HL-60 (cell line): Measurements from ENCODE around the gene NAPSA.

ENCODE experiments used
- DNase-seq, 2 experiments: peaks; one replicate each; pipeline ENCODE4 v3.0.0-alpha.2; 2010 to 2020; ENCODE audit warnings: low read depth in 1 of 2, low spot score in 1 of 2
- H3K27ac ChIP-seq: fragments of 250-450 bp; sonication (Bioruptor Pico); replicated peaks from 2 replicates; pipeline ENCODE4 v1.5.1; 2020; ENCODE audit warnings: mild to moderate bottlenecking, moderate library complexity
- H3K27me3 ChIP-seq: fragments of 250-450 bp; sonication (Bioruptor Pico); 2 replicates; pipeline ENCODE4 v1.5.1; 2021; ENCODE audit warnings: mild to moderate bottlenecking, moderate library complexity; ENCODE audit not compliant: insufficient read depth, poor library complexity, severe bottlenecking
- H3K4me3 ChIP-seq: replicated peaks from 2 replicates; pipeline ENCODE4 v1.5.1; 2011; ENCODE audit warnings: mild to moderate bottlenecking, control low read depth, low read length; ENCODE audit not compliant: insufficient read depth
- CTCF ChIP-seq: IDR thresholded peaks from one replicate; pipeline ENCODE4 v1.5.1; 2011; ENCODE audit warnings: low read length, control low read depth, inconsistent platforms; ENCODE audit not compliant: insufficient read depth
- GABPA ChIP-seq: IDR thresholded peaks from 2 replicates; pipeline ENCODE4 v1.6.1; 2012; ENCODE audit warnings: low read depth
- POLR2AphosphoS5 ChIP-seq: IDR thresholded peaks from 2 replicates; pipeline ENCODE4 v1.6.1; 2012; ENCODE audit warnings: low read depth
- REST ChIP-seq: IDR thresholded peaks from 2 replicates; pipeline ENCODE4 v1.6.1; 2012; ENCODE audit warnings: low read depth; ENCODE audit not compliant: insufficient replicate concordance
- SPI1 ChIP-seq: IDR thresholded peaks from 2 replicates; pipeline ENCODE4 v1.6.1; 2012; ENCODE audit warnings: low read depth, mild to moderate bottlenecking, borderline replicate concordance

The NAPSA gene

GRCh38 chr19:50322234-50322633 lies 43.2 kb downstream of the NAPSA start:
- no peak overlapping the region for H3K4me3 ChIP-seq
- DNase-seq = no peak
- TF ChIP-seq POLR2AphosphoS5 = no peak
- no peak for TF ChIP-seq GABPA
- no peak for TF ChIP-seq CTCF
- no peak for TF ChIP-seq REST
- TF ChIP-seq SPI1 = no peak
- peaks cover 16% of the 10 kb centered on the region for H3K27me3 ChIP-seq
- H3K27ac ChIP-seq = no peak overlapping the region

- TF ChIP-seq SPI1 (no peak), POLR2AphosphoS5 (no peak), GABPA (no peak)
Observed at GRCh38 chr19:50321831-50322230, 43.6 kb downstream of the NAPSA start.

GRCh38 chr19:50320596-50320995 lies 44.8 kb downstream of the NAPSA start:
- H3K27ac ChIP-seq = no peak overlapping the region
- DNase-seq = no peak
- TF ChIP-seq GABPA (no peak), CTCF (no peak), POLR2AphosphoS5 (no peak), REST (no peak), SPI1 (no peak)
- no peak overlapping the region for H3K4me3 ChIP-seq
- H3K27me3 ChIP-seq = peaks cover 2% of the 10 kb centered on the region

More at GRCh38 chr19:50321831-50322230, 43.6 kb downstream of the NAPSA start:
- no peak for DNase-seq
- Histone ChIP-seq H3K4me3 (no peak overlapping the region), H3K27ac (no peak overlapping the region), H3K27me3 (peaks cover 12% of the 10 kb centered on the region)

- DNase-seq = no peak
- peaks cover 5% of the 10 kb centered on the region for H3K27me3 ChIP-seq
Observed at GRCh38 chr19:50320051-50320450, 45.4 kb downstream of the NAPSA start.

More at GRCh38 chr19:50320051-50320450, 45.4 kb downstream of the NAPSA start:
- H3K4me3 ChIP-seq = no peak overlapping the region
- TF ChIP-seq GABPA (no peak), REST (no peak), SPI1 (no peak), CTCF (no peak)
- no peak overlapping the region for H3K27ac ChIP-seq
